ENCODE data around the gene C1QTNF4. TPM values are rescaled to one million over a fixed set of nuclear protein-coding genes. Genes with fewer than 3 reads are reported as not detected.
"Not testable (repeated sequence)": the region's sequence is repeated elsewhere in the genome, so short reads cannot be mapped to it uniquely, and the experiment has no call there.

Gene C1QTNF4
- polyA plus RNA-seq, 4 donors: 6.1 to 12.8 (median 9.5) TPM

DNA sequence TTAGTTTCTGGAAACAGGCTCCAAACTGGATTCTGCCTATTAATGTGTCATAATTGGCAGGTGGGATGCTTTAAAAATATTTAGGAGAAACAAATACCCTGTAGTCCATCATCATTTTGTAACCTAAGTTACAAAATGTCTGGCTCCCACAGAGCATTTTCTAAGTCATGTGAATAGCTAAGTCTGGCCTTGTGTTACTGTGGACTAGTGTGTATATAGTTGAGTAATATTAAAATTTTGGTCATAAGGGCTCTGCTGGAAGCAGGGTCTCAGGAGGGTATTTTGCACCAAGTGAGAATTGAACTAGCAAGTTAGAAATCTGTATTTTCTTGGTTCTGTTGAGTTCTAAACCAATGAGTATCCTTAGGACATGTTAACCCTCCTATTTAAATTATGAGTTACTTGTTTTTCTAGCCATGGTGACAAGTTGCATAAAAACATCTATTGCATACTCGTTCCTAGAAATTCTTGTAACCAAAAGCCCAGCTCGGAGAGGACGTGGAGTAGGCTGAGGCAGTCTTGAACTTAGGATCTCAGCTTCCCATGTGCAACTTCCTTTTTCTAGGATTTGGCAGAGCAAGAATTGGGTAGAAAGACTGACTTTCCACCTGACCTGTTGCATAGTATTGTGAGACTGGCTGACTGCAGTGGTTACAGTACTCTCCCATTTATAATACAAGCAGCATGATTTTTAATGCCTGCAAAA is 23.4 kb downstream of the C1QTNF4 start:
- no peak for DNase-seq (ENCODE audit: low read depth in 4 of 4, low spot score in 3 of 4)

DNA sequence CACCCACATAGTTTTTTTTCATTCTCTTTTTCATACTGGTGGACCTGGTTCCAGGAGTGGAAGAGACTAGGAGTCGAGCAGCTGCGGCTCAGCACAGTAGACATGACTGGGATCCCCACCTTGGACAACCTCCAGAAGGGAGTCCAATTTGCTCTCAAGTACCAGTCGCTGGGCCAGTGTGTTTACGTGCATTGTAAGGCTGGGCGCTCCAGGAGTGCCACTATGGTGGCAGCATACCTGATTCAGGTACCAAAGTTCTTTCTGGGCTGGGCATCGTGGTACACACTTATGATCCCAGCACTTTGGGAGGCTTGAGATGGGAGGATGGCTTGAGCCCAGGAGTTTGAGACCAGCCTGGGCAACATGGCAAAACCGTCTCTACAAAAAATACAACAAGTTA is 24.6 kb downstream of the C1QTNF4 start:
- no peak for DNase-seq (ENCODE audit: low read depth in 4 of 4, low spot score in 3 of 4)

DNA sequence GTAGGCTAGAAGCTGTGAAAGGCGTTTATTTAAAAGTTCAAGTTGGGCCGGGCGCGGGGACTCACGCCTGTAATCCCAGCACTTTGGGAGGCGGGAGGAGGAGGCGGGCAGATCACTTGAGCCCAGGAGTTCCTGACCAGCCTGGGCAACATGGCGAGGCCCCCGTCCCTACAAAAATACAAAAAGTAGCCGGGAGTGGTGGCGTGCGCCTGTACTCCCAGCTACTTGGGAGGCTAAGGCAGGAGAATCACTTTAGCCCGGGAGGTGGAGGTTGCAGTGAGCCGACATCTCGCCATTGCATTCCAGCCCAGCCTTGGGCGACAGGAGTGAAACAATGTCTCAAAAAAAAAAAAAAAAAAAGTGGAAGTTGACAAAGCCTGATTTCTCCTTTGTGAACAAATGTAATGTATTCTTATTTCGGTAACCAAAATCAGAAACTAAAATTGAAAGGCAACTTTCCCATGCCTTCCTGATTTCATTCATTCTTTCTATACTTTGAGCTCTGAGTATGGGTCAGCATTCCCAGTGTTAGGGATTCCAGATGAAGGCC is 28.0 kb downstream of the C1QTNF4 start:
- DNase-seq (ENCODE audit: low read depth in 4 of 4, low spot score in 3 of 4): no peak

DNA sequence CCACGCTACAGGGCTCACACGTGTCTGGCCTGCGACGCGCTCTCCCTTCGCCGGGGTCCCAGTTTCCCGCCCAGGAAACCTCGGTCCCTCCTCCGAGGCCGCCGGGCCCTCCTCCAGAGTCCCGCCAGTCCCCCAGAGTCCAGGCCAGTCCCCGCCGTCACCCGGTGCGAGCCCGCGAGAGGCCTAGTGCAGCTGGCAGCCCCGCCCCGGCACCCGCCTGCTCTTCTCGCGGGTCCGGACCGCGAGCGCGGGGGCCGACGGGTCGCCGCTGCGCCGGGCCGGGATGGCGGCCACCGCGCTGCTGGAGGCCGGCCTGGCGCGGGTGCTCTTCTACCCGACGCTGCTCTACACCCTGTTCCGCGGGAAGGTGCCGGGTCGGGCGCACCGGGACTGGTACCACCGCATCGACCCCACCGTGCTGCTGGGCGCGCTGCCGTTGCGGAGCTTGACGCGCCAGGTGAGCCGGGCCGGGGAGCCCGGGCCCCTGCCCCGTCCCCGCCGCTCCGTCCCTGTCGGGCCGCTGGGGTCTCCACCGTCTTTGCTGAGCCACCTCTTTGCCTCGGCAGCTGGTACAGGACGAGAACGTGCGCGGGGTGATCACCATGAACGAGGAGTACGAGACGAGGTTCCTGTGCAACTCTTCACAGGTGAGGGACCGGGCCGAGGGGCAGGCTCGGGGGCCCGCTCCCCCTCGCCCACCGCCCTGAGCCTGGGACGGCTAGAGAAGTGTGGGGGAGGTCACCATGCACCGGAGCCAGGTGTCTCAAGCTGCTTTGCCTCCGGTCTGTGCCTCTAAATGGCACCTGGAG is 28.7 kb downstream of the C1QTNF4 start, which contains the start of gene PTPMT1:
Gene PTPMT1 (plus strand): TSS at position 260 of the 809 bp plus-strand sequence. CDS start 24 bp downstream, at position 284.
- DNase-seq (ENCODE audit: low read depth in 4 of 4, low spot score in 3 of 4): no peak

DNA sequence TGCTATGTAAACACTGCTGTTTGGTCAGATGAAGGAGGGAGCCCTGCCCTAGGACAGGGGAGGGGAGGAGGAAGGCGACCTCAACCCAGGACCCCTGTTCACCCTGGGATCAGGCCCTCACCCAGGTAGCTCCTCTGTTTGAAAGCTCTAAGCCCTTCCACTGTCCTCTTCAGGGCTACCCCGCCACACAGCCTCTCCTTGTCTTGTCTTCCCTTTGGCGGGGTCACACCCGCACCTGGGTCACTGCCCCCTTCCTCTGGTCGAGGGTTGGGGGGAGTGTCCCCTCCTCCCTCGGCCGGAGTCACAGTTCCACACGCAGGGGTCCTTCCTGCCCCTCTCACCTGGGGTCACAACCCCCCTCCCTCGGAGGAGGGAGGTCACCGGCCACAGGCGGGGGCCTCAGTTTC is 29.3 kb downstream of the C1QTNF4 start:
- DNase-seq (ENCODE audit: low read depth in 4 of 4, low spot score in 3 of 4): no peak

DNA sequence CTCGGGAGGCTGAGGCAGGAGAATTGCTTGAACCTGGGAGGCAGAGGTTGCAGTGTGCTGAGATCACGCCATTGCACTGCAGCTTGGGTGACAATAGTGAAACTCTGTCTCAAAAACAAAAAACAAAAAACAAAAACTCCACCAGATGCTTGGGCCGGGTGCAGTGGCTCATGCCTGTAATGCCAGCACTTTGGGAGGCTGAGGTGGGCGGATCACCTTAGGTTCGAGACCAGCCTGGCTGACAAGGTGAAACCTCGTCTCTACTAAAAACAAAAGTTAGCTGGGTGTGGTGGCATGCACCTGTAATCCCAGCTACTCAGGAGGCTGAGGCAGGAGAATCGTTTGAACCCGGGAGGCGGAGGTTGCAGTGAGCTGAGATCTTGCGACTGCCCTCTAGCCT is 29.8 kb downstream of the C1QTNF4 start:
- DNase-seq (ENCODE audit: low read depth in 4 of 4, low spot score in 3 of 4): not testable (repeated sequence)

DNA sequence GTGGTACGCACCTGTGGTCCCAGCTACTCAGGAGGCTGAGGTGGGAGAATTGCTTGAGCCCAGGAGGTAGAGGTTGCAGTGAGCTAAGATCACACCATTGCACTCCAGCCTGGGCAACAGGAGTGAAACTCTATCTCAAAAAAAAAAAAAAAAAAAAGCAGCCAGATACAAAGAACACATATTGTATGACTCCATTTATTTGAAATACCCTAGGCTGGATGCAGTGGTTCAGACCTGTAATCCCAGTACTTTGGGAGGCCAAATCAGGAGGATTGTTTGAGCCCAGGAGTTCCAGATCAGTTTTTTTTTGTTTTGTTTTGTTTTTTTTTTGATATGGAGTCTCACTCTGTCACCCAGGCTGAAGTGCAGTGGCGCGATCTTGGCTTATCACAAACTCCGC is 31.8 kb downstream of the C1QTNF4 start:
- DNase-seq (ENCODE audit: low read depth in 4 of 4, low spot score in 3 of 4): not testable (repeated sequence)

DNA sequence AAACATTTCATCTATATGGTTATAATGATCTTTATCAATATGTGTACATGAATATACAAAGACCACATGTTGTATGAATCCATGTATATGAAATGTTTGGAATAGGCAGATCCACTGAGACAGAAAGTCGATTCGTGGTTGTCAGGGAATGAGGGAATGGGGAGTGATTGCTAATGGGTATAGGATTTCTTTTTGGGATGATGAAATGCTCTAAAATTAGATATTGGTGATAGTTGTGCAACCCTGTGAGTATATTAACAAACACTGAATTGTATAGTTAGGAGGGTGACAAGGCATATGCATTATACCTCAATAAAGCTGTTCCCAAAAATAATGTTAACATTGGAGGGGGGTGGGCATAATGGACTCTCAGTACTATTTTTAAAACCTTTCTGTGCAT is 33.8 kb downstream of the C1QTNF4 start:
- no peak for DNase-seq (ENCODE audit: low read depth in 4 of 4, low spot score in 3 of 4)

DNA sequence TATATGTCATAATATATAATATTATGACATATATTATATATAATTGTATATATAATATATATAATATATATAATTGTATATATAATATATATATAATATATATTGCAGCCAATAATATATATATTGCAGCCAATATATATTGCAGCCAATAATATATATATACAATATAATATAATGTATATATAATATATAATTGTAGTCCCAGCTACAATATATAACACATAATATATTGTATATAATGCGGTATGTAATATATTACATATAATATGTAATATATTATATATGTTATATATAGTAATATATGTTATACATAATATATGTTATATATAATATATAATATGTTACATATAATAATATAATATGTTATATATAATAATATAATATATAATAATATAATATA is 35.5 kb downstream of the C1QTNF4 start:
- DNase-seq (ENCODE audit: low read depth in 4 of 4, low spot score in 3 of 4): no peak

DNA sequence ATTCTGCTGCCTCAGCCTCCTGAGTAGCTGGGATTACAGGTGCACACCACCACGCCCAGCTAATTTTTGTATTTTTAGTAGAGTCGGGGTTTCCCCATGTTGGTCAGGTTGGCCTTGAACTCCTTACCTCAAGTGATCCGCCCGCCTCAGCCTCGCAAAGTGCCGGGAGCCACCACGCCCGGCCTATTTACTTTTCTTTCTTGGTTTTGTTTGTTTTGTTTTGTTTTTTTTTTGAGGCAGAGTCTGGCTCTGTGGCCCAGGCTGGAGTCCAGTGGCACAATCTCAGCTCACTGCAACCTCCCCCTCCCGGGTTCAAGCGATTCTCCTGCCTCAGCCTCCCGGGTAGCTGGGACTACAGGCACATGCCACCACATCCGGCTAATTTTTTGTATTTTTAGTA is 37.2 kb downstream of the C1QTNF4 start:
- not testable (repeated sequence) for DNase-seq (ENCODE audit: low read depth in 4 of 4, low spot score in 3 of 4)

DNA sequence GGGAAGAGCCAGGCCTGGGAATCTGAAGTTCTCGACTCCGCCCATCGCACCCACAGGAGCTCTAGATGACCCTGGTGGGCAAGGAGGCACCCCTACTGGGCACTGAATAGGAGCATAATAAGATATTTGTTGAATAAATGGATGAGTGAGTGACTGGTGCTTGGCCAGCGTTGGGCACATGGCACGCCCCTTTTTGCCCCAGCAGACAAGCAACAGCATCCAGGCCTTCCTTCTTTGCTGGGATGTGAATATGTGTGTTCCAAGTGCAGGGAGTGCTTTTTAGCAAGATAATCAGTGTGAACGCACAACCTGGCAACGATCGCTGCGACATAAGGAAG is 40.8 kb downstream of the C1QTNF4 start:
- DNase-seq (ENCODE audit: low read depth in 4 of 4, low spot score in 3 of 4): no peak

DNA sequence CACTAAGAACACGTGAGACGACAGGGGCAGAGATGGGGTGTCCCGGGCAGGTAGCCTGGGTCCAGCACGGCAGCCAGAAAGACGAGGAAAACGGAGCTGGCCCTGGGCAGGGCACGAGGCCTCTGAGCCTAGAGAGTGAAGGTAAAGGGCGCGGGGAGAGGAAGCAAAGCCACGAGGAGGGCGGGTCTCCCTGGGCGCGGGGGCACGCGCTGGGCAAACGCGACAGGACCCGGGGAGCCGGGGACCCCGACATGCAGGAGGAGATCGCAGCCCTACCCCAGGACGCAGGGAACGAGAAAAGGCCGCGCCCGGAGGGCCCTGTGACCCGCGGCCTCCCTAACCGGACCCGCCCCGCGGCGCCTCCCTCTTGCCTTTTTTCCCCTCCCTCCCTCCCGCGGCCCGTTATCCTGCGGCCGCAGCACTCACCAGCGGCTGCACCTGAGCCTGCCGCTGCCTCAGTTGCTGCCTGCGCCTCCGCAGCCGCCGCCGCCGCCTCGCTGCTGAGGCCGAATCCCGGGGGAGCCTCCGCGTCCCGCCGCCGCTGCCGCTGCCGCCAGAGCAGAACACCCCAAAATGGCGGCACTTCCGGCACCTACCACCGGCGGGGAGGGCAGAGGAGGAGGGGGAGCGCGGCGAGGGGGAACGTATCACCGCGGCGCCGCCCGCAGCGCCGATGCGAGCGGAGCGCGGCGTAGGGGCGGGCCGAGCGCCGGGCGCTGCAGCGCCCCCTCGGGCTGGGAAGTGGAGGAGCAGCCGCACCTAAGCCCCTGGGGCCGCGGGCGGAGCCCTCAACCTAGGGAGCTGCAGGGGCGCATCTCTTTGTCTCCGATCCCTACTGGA is 41.4 kb downstream of the C1QTNF4 start, which contains the start of gene CELF1:
Gene CELF1 (minus strand): TSS at position 567 of the 840 bp plus-strand sequence. CDS start 53,609 bp downstream, outside the sequence.
- DNase-seq (ENCODE audit: low read depth in 4 of 4, low spot score in 3 of 4): peak; percentile 74 to 87 (median 82)

DNA sequence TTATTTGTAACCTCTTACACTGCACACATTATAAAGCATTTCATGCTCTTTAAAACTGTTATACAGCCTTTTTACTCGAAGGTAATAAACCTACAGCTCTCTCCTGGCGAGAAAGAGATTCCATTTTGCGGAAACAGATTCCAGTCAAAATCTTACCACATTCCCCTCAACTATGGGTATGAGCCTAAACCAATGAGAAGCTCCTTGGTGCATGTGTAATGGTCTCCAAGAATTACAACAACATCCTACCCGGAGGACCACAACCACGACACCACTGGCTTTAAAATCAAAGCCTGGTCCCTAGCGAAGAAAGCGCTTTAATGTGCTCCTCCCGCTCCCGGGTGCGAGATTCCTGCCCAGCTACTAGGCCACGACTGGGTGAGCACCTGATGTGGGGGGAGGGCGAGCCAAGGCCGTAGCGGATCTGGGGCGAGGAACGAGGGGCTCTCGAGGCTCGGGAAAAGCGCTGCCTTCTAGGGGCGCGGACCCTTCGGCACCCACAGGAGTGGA is 42.1 kb downstream of the C1QTNF4 start:
- peak in 1 of 4 donors; percentile 43 for DNase-seq (ENCODE audit: low read depth in 4 of 4, low spot score in 3 of 4)

DNA sequence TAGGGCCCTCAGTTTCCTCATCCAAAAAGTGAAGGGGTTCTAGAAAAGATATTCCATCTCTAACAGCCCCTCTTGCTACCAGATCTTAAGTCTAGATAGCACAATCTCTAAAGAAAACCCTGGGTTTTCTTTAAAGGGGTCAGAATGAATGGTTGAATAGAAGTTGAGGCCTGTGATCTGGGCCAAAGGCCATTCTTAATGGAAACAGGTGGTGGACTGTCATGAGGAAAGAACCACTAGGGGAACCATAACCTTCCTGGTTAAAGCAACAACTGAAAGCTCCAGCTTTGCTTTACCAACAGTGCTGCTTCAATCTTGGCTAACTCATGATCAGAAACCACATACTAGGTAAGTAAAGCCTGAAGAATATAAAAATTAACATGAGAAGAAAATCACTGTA is 43.1 kb downstream of the C1QTNF4 start:
- DNase-seq (ENCODE audit: low read depth in 4 of 4, low spot score in 3 of 4): no peak

DNA sequence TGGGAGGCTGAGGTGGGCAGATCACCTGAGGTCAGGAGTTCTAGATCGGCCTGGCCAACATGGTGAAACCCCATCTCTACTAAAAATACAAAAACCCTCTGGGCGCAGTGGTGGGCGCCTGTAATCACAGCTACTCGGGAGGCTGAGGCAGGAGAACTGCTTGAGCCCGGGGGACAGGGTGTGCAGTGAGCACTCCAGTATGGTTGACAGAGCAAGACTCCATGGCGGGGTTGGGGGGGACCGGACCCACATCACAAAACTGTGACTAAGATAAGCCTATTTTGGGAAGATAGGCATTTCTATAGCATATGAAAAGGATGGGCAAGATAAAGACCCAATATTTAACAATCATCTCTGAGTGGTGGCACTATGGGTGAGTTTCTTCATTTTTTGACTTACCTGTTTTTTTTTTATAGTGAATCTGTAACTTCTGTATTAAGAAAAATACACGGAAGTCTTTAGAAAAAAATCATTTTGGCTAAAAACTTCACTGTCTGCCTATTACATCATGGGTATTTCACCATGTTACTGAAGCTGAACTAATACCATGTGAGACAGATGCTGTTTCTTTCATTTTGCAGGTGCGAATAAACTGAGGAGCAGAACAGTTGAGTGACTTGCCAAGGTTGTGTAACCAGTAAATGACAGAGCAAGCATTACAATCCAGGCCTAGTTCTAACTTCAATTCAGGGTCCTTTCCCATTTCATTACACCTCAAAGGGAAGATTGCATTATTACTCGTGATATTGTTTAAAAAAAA is 43.7 kb downstream of the C1QTNF4 start:
- no peak for DNase-seq (ENCODE audit: low read depth in 4 of 4, low spot score in 3 of 4)

DNA sequence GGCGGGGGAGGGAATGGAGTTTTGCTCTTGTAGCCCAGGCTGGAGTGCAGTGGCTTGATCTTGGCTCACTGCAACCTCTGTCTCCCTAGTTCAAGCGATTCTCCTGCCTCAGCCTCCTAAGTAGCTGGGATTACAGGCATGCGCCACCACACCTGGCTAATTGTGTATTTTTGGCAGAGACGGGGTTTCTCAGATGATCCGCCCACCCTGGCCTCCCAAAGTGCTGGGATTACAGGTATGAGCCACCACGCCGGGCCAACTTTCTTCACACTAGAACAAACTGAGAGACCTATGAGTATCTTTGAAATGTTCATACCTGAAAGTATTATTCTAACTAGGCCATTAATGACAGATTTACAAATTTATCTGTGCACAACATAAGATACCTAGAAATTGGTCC is 47.9 kb downstream of the C1QTNF4 start:
- not testable (repeated sequence) for DNase-seq (ENCODE audit: low read depth in 4 of 4, low spot score in 3 of 4)

DNA sequence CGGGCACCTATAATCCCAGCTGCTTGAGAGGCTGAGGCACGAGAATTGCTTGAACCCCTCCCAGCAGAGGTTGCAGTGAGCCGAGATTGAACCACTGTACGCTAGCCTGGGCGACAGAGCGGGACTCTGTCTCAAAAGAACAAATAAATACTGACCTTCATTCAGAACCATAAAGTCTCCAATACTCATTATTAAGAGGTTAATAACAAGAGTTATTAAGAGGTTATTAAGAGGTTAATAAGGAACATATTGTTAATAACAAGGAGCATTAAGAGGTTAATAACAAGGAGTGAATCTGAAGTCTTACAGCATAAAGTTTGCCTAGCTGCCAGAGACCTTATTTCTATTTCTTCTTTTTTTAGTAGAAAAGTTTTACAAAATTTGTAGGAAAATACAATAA is 48.9 kb downstream of the C1QTNF4 start:
- no peak for DNase-seq (ENCODE audit: low read depth in 4 of 4, low spot score in 3 of 4)

DNA sequence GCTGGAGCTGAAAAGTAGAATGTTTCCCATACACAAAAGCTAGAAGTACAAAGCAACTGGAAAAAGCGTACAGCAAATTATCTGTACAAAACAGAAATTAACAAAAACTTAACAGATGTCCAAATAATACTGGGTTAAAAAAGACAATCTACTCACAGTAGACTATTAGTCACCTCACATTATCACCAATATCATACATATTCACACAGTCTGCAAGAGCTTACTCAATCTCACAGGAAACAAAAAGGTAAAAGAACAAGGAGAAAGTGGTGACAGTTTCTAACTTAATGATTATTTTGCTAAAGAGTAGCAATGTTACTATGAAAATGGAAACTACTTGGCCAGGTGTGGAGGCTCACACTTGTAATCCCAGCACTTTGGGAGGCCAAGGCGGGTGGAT is 53.1 kb downstream of the C1QTNF4 start:
- no peak for DNase-seq (ENCODE audit: low read depth in 4 of 4, low spot score in 3 of 4)

DNA sequence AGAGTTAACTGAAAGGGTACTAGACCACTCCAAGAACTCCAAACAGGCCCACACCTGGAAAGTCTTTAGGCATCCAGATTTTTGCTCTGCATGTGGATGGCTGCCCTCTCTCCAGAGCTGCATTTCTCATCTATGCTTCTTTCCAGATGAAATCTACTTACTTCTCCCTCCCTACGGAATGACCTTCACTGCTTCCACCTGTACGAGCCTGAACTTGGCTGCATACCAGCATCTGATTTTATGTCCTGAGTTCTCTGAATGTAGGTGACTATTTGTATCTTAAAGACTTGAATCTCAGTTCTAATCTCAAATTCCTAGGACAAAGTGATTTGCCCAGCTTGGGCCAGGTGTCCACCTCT is 54.6 kb downstream of the C1QTNF4 start:
- no peak for DNase-seq (ENCODE audit: low read depth in 4 of 4, low spot score in 3 of 4)
